H4 (cell line): ENCODE results near the gene PTPRN2. TPM values are rescaled to one million over a fixed set of nuclear protein-coding genes. Genes with fewer than 3 reads are reported as not detected.
"Not testable (repeated sequence)": the region's sequence is repeated elsewhere in the genome, so short reads cannot be mapped to it uniquely, and the experiment has no call there.

Experiments
- DNase-seq: peaks from one replicate; pipeline ENCODE4 v3.0.0-alpha.2; 2015; ENCODE audit warnings: low spot score
- total RNA-seq: library from RNA; depleted of rRNA; stranded (reverse); fragments of >200 nt; shearing (Covaris generic); gene quantifications from 2 replicates; pipeline ENCODE4 v1.2.3, GENCODE V29; 2014

The PTPRN2 gene
- total RNA-seq, 1 experiment from 2014 or later: 0.97 TPM

DNA sequence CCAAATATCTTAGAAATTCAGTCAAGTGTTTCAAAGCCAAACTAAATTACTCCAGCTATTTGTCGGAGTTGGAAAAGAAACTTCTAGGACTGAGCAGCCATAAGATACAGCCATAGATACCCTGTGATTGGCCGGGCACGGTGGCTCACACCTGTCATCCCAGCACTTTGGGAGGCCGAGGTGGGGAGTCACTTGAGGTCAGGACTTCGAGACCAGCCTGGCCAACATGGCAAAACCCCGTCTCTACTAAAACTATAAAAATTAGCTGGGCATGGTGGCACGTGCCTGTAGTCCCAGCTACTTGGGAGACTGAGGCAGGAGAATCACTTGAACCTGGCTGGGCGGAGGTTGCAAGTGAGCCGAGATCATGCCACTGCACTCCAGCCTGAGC, 607.3 kb downstream of the PTPRN2 start:
- DNase-seq: not testable (repeated sequence)

DNA sequence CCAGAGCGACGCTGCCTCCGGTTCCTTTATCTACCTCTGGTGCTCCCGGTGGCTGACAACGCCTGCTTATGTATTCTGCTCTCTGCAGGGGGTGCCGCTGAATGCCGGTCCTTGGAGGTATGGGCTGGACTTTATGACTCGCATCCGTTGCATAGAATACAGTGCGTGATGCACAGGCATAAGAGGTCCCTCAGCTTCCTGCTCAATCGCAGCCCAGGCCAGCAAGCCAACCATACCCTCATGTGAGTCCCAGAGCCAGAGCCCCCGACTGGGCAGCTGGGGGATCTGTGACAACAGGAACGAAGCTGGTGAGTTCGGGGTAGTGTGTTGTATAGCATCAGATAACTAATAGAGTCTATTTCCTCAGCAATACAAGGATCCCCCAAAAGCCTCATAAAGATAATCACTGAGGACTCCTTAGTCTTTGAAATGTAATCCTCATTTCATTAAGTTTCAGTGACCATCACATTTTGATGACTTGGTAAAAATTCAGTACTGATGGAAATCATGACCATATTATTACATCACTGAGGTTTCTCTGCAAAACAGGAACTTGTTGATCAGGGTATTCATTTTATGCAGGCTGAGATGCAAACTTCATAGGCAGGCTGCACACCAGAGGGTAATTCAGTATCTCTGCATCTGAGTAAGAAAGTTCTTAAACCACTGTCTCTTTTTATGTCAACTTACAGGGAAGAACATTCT, 607.8 kb downstream of the PTPRN2 start:
- DNase-seq: no peak

DNA sequence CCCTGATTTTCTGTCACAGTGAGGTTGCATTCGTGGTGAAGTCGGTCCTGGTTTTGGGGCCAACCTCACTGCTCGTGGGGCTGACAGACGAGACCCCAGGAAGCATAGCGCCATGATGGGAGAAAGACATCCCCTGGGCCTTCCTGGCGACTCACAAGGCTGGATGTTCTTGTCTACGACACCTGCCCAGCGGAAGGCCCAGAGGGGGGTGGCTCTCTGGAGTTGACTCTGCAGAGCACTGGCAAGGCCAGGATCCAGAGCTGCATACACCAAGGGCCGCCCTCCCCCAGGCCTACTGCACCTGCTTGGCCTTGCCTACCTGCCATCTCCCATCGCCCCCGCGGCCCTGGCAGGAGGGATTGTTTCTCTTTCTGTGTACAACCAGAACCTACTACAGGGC, 608.9 kb downstream of the PTPRN2 start:
- DNase-seq: no peak

DNA sequence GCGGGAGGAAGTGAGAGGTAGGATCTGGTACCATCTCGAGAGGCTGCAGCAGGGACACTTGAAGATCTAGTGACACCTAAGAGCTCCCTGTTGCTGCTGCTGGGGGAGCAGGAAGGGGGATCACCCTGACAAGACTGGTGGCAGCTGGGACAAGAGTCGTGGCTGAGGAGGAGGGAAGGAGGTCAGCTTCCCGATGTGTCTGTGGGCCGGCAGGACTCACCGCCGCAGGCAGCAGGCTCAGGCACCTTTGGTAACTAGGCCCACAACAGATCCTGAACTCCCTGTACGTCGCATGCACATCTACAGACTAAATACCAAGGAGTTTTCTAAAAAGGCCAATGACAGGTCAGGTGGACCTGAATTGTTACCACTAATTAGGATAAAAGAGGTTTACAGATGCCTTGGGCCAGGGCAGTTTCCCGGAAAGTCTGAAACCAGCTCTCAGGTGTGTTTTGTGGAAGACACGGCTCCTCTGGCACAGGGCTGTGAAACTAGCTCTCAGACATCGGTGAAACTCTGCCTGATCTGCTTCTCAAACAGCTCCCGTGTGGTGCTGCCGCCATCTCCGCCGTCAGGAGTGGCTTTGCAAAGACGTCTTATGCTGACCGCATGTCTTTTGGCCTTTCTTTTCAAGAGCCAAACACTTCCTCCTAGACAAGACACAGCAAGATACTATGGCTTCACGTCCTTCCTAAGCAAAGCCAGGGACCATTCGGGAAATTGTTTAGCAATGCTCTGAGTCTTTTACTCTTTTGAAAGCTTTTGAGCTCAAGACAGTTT, 609.7 kb downstream of the PTPRN2 start:
- no peak for DNase-seq

DNA sequence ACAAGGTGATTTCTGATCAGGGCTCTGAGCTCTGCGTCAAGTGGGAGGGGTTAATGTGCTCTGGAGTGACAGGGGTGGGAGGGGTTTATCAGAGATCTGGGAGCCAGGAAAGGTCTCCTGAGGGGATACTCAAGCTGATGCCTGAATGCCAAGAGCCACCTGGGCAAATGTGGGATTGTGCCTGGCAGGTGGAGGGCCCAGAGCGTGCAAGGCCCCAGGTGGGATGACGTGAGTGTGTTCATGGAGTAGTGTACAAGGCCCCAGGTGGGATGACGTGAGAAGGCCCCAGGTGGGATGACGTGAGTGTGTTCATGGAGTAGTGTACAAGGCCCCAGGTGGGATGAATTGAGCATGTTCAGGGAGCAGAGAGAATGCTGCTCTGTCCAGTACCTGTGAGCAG, 610.3 kb downstream of the PTPRN2 start:
- no peak for DNase-seq

DNA sequence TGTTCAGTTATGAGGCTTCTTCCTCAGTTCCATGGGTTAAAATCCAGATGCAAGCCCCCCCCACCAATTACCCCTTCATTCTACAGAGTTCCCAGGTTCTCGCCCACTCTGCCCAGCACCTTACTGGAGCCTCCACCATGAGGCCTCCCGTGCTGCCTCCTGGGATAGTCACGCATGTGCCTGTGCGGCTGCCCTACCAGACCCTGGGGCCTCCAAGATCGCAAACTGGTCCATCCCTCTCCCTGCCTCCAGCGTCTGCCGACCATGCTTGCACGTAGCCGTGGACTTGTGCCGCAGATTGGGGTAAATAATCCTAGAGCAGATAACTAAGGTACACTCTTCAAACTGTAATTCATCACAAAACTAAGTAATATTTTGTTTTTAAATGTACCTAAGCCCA, 611.2 kb downstream of the PTPRN2 start:
- no peak for DNase-seq

DNA sequence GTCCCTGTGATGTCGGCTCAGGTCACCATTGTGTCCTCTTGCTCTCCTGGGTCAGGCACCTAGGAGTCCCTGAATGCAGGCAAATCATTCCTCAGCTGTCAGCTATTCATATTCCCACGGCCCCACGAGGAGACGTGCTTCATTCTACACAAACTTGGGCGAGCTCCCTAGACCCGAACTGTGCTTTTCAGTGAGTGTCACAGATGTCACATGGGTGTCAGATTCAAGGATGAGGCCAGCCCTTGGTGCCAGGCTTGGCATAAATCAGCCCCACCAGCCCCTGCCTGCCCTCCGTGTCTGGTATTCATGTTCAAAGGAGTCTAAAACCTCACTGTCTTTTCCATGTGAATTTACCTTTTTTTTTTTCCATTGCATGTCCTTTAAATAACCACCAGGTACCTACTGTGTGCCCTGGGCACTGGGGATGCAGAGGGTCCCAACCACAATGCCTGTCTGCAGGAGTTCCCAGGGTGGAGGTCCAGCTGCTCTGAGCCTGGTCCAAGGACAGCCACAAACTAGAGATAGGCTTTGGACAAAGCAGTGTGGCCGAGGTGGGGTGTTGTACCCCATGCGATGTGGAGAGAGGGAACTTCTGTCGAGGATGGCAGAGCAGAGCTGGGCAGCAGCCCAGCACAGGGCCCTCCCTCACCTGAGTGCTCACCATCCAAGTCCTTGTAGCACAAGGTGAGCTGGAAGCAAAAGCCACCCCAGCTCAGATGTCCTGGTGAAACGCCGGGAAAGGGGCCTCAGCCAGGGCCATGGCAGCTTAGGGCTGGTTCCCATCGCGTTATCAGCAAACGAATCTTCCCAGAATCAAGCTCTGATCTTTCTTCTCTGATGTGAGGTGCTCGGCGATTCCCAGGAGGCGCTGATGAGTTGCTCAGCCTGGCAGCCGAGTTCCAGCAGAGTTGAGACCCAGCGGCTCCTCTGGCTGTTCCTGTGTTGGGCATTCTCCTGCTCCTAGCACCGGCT, 611.9 kb downstream of the PTPRN2 start:
- no peak for DNase-seq

DNA sequence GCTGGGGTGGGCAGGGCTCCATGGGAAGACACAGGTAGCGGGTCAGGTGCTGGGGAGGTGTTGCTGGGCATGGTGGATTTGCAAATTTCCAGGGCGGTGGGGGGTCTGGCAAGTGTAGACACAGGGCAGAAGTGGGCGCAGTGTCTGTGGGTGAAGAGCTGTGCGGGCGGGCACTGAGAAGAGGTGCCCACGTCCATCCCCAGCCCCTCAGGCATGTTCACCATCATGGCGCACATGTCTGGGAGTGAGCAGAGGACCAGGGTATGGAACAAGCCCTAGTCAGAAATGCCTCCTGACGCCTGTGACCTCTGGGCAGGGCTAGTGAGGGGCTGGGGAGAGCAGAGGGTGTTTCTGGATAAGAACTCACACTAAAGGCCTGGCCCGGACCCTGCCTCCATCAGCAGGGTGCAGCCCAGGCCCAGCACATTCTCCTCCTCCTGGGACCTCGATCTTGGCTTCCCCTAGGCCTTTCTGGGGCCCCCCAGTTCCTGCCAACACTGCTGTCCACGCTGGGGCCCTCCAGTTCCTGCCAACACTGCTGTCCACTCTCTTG, 612.9 kb downstream of the PTPRN2 start:
- no peak for DNase-seq

DNA sequence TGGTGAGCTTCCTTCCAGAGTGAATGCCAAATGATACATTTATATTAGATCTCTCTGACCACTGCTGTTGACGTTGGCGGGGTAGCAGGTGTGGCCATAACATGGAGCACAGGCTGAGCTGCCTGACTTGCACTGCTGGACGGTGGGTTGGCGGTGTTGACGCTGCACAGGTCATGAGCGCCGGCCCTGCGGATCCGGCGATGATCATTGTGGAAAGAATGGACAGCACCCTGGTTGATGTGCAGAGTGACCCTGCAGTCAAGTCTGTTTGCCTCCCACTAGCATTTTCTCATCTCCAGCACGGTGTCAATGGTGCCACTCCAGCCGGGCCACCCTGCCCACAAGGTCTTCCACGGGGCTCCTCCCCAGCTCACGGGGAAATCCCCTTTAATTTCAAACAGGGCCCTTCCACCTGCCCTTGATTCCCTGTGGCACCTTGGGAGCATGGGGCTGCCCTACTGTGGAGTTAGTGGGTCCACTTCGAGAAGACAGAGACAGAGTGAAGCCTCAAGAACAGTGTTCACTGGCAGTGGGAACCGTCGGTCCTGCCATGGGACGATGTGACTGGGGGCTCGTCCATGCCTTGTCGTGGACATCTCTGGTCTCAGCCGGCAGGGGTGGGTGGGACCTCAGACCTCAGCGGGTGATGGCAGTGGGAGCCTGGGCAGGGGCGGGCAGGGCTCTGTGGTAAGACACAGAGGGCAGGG, 613.5 kb downstream of the PTPRN2 start:
- no peak for DNase-seq

DNA sequence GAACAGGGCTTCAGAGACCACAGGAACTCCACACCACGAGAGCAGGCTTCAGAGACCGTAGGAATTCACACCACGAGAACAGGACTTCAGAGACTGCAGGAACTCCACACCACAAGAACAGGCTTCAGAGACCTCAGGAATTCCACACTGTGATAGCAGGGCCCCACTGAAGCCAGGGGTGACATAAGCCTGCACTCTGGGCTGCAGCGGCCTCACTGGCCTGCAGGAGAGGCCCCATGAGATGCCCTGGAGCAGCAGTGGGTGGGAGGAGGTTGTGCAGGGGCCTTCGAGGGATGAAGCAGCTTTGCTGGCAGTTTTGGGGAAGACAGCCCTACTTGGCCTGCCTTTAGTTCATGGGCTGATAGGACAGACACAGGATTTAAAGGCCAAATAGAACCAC, 614.7 kb downstream of the PTPRN2 start:
- peak; percentile 28 for DNase-seq

DNA sequence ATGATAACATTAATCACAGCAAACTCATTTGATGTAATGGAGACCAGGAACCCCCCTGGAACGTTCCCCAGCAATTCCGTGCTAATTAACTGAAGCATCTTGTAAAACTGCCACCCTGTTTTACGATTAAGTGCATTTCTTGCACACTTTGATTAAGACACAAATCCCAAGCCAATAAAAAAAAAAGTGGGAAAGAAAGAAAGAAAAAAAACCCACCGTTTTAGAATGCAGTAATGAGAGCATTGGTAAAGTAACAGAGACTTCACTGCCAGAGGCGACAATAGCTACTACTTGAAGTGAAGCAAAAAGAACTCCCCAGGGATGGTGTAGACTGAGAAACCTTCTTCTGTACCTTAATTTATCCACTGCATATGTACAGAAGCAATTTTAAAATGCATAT, 616.1 kb downstream of the PTPRN2 start:
- DNase-seq: no peak

DNA sequence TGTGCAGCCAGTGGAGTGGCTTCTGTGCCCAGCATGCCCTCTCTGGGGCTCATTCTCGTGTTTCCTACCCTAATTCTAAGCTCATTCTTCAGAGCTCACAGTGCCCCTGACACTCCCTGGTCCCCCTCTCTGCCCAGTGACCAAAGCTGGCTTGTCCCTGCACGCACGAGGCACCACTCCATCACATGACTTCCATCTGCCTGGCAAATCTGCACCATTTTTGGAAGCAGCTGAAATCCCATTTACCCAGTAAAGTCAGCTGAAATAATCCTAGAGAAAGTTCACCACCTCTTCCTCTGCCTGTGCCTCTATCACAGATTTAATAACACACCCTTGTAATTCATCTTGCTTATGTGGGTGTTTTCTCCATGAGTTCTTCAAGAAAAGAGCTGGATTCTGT, 616.9 kb downstream of the PTPRN2 start:
- no peak for DNase-seq

DNA sequence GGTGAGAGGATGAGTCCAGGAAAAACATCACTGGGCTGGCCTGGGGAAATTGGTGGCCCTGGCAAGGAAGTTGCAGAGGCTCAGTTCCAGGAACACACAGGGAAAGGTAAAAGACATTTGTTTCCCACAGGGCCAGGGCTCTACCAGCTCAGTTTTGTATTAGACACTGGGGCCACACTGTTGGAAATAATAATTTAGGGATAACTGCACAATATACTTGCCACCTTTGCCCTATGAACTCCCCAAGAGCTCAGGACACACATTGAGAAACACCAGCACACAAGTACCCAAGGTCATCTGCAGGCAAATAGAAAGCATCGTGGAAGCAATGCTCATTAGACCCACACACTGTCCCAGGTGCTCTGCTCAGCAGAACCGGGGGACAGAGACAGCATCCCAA, 617.6 kb downstream of the PTPRN2 start:
- no peak for DNase-seq

DNA sequence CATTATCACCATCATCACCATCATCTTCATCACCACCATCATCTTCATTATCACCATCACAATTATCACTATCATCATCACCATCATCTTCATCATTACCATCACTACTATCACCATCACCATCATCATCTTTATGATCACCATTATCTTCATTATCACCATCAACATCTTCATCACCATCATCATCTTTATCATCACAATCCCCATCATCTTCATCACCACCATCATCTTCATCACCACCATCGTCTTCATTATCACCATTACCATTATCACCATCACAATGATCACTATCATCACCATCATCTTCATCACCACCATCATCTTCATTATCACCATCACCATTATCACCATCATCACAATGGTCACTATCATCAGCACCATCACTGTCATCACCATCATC, 621.1 kb downstream of the PTPRN2 start:
- DNase-seq: no peak

DNA sequence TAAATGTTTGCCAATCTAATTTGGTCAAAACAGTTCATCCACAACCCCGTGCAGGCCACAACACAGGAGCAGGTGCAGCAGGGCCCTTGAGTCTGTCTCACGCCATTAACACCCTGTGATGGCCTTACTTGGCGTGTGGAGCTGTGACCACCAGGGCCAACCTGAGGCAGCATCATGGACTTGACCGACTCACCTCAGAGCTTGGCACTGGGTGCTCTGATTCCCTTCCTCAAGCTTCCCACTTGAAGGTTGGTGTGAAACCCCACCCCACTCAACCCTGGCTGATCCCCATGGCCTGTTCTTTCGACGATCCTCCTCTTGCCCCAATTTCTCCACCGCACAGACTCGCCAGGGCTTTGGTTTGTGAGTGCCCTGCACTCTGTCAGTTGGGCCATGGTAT, 623.1 kb downstream of the PTPRN2 start:
- DNase-seq: no peak

DNA sequence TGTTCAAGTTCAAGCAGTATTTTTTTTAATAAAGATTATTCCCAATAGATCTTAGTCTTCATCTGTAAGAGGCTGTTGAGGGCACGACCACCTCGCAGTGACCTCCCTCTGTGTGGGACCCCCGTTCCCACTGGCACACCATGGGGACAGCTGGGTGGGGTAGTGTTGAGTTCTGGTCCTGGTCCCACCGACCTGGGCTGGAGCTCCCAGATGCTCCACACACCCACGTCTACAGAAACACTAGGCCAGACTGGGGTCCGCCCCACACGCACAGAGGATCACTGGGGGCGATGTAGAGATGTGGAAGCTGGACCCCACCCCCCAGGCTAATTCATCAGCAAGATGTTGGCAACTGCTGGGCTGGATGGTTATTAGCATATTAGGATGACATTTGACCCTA, 623.6 kb downstream of the PTPRN2 start:
- DNase-seq: no peak

DNA sequence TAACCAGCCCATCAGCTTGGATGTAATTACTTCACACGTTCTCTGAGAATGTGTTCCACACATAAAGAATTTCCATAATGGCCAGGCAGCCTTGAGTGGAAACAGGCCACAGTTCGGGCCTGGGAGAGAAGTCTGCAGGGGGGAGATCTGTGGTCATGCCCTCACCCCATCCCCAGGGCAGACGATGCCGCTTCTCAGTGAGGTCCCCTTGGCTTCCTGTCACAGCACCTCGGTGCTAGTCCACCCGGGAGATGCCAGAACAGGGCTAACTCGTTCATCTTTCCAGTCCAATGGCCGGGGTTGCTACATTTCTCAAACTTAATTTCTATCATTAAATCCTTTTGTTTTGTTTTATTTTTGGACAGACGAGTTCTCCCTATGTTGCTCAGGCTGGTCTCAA, 624.1 kb downstream of the PTPRN2 start:
- DNase-seq: no peak

DNA sequence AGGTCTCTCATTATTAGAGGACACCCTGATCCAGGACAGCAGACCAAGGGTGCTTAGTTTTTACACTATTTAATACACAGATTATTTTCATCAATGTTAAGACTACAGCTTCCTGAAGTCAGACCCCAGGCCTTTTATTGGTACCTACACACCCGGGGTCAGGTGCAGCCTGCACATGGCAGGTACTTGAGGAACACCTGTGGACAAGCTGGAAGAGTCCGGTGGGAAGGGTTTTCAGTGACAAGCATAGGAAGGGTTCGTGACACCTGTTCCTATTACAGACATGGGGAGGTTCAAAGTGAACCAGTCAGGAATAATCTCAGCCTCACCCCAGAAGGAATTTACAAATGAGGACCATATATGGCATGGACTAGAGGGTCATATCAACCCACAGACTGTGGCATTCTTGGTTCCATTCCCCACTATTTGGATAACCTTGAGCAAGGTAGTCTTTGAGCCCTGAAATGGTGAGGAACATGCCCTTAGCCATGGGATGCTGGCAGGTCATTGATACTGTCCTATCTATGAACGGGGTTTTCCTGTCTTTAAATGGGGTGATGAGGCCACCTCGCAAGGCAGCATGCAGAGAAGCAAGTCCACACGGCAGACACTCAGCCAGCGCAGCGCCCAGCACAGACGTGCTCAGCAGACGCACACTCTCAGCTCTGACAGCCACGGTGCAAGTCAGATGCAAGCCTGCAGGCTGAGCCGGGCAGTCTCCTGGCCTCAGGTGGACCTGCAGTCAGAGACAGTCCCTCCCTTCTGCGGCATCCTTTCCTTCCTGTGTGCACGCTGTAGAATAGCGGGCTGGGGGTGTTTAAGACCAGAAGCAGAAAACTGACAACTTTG, 624.9 kb downstream of the PTPRN2 start:
- no peak for DNase-seq

DNA sequence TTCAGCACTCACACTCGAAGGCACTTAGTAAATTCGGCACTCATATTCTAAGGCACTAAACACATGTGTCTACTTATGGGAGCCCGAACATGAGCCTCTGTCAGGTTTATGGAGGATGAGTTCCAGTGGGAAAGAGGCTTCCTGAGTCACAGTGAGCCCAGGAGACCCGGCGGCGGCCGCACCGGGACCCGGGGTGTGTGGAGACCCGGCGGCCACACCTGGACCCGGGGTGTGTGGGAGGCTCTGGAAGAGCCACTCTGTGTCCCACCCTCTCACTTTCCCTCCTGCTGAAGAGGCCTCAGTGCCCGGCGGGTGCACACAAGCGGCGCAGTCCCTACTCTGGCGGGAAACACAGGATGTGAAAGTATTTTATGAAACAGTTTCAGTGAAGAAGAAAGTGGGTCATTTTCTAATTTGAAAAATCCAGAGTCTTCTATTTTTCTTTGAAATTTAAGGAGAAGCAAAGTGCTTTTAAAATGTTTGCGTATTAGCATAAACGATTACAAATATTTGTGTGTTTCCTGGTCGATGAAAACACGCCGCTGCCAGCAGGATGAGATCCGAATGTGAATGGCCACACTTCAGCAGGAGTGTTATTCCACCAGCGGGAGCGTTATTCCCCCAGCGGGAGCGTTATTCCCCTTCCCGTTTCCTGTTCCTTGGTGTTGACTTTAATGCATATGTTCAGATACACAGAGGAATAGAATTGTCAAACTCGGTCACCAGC, 625.7 kb downstream of the PTPRN2 start:
- no peak for DNase-seq
